HCEC 1CT (cell line): Measurements from ENCODE around the gene DKKL1.

Experiments
- DNase-seq: peaks from one replicate; pipeline ENCODE4 v3.0.0-alpha.2; 2017

The DKKL1 gene

DNA sequence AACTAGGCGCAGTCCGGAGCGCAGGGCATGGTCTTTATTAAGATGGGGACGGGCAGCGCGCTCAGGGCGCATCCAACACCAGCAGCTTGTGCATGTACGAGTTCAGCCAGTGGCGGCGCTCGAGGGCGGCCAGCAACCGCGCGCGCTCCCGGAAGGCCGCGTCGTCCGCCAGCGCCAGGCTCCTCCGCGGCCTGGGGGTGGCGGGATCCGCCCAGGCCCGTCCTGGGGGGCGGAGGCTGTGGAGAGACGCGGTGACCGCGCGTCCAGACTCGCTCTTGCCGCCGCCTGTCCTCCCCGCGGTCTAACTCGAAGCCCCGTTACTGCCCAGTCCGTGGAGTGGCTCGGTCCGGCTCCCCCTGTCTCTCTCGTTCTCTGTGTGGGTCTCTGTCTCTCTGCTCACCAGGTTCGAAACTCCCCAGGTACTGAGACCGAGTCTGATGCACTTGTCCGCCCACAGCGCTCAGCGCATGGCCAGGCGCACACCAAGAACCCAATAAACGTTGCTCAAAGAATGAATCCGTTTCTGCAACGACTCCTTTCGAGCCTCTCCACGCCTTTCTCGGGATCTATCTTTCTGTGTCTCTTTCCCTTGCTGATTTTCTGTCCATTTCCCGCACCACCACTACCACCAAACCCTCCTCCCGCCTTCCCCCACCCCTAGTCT, 58.9 kb downstream of the DKKL1 start:
- DNase-seq: no peak

DNA sequence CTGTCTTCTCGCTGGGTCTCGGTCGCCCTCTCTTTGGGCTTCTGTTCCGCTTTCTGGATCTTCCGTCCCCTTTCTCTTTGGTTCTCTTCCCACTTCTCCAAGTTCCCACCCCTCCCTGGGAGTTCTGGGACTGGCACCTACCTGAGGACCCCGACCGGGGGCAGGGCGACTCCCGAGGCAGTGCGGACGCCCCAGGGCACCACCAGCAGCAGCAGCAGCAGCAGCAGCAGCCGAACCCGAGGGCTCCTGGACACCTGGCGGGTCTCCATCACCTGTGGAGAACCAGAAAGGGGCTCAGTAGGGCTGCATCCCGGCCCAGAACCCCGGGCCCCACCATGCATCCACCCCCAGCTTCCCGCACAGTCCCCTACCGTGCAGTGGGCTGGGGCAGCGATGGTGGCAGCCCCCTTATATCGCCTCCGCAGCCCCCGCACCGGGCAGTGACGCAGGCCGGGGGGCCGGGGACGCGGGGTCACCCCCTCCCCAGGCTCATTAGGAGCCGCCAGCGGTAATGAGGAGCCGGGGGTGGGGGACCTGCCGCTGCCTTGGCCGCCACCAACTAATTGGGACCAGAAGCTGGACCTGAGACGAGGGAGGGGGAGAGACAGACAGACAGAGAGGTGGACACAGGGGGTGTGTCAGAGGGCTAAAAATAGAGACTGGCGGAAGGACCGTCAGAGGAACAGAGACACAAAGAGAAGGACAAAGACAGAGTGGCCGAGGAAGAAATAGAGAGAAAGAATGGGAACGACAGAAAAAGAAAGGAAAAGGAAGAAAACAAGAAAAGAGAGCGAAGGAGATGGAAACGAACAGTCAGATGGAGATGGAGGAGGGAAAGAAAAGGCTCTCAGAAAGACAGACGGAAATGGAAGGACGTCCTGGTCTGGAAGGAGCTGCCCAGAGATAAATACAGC, 59.7 kb downstream of the DKKL1 start, which contains the start of gene PTH2:
TSS of gene PTH2 (minus strand) at position 371 of the 914 bp plus-strand sequence. CDS start at position 269, 102 bp downstream.
- no peak for DNase-seq

DNA sequence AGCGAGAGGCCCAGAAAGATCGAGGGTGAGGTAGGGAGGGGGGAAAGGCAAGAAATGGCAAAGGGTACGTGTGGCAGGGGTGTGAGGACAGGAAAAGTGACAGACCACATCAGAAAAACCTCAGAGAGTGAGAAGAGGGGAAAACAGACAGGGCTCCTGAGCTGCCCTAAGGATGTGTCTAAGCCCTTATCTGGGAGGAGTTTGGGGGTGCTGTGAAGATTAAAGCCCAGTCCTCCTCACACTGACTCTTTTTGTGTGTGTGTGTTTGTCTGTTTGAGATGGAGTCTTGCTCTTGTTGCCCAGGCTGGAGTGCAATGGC, 60.3 kb downstream of the DKKL1 start:
- no peak for DNase-seq
